HG02885 (cell line): ENCODE measurements around the gene TGFBR2.
"Not testable (repeated sequence)": the region's sequence is repeated elsewhere in the genome, so short reads cannot be mapped to it uniquely, and the experiment has no call there.

ENCODE experiments used
- ATAC-seq: cut with Tn5 transposase; IDR thresholded peaks from one replicate; pipeline ENCODE4 v1.9.1; 2021; ENCODE audit warnings: mild to moderate bottlenecking; ENCODE audit not compliant: unreplicated experiment, poor library complexity

Gene TGFBR2

DNA sequence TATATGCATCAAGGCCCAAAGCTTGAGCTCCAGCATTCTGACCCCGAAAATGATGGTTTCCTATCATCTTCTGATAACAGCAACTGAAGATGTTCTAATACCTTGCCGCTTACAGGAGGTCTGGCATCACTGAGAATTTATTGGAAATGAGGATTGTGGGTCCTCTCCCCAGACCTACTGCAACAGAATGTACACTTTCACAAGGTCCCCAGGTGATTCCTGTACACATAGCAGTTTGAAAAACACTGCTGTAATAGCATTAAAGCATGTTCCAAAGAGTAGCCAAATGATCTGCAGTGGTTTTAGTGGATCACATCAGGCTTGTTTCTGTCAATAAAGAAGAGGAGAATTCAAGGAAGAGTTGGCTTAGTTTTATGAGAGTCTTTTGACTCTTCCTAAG lies 11.3 kb downstream of the TGFBR2 start:
- no peak for ATAC-seq

DNA sequence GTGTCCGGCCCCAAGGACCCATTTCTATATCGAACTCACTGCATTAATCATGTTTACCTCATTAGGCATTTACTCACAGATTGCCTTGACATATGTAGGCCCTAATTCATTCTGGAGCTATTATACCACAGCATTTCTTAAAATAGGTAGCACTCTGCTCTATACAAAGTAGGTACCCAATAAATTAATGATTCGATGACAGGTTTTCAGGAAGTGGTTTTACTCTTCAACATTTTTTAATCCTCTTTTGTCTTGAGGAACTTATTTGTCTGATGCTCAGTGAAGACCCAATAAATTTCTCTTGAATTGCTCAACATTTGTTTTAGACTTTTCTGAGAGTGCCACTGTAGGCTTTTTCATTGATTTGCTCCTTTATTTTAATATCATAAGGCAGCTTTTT lies 12.1 kb downstream of the TGFBR2 start:
- no peak for ATAC-seq

DNA sequence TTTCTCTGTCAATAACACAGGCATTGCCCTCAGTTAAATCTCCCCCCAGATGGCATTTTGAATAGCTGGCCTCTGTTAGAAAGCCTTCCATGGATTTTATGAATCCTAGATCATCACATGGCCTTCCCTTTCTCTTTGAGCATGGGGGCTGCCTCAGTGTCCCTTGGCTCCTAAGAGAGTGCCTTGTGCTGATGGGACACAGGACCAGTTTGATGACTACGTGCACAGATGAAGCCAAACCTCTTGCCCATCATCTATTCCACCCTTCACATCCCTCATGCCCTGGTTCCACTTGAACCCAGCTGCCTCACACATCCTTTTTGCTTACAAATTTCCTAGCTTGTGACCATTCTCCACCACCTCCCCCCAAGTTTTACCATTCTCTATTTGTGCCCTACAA lies 12.9 kb downstream of the TGFBR2 start:
- no peak for ATAC-seq

DNA sequence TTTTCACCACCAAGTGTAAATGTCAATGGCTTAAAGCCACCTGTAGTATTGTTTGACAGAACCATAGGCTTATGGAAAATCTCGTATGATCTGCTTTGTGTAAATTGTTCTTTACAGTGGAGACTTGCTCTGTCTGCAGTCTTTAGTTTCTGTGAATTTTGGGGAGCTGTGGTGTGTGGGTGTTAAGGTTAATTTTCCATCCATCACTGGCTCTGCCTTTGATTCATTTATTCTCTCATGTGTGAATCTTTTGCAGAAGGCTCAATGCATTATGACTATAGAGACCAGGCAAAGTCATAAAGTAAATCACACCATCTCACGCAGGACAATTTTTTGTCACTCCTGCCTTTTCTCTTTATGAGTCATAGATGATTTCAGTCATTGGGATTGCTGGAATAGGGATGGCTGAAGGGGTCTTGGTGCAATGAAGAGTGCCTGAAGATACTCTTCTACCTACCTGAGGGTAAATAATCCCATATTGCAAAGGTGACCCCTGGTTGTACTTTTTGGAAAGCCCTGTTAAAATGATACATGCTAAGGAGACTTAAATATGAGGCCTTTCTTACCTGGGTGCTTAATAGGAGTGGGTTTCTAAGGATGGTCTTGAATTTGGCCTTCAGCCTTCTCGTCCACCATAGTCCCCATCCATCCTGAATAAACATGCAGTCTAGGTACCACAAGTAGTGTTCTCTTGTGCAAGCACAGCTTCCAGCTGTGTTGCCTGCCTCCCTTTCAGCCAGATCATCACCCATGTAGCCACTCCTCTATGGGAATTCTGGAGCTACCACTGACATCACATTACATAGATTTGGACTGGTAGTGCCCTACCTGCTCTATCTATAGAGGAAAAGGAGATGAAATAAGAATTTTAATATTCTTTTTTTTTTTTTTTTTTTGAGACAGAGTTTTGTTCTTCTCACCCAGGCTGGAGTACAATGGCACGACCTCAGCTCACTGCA lies 14.3 kb downstream of the TGFBR2 start:
- ATAC-seq = no peak

DNA sequence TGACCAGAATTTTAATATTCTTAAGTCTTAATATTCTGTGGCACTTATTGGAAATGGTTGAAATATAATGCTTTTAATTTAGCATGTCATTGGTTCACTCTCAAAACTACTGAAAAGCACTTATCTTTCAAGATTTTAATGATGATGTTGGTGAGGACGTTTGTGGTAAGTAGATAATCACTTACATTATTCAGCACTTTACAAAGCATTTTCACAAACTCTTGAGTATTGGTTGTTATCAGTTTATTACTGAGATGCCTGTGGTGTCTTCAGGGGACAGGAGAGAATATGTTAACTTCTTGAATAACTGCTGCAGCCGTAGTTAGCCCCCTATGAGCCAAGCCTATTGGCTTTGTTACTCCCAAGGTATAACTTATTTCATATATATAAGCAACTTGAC lies 15.2 kb downstream of the TGFBR2 start:
- no peak for ATAC-seq

DNA sequence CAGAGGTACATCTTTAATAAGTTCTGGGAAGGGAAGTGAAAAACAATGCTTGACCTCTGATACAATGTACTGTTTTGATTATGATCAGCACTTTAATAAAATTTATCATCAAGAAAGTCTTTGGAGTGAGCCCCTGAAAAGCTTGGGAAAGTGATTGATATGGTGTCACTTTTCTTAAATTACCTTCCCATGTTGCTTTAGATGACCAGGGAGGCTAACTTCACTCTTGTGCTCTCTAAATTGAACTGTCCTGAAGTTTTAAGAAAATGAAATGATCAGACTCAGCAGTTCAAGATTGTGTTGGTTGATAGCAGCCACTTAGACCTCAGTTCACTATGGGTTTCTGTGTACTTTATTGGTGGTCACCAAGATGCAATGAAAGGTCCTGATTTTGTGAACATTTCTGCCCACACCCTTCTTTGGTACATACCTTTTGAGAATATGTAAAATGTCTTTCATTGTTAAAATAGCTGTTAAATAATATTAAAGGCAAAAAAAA lies 15.7 kb downstream of the TGFBR2 start:
- no peak for ATAC-seq

DNA sequence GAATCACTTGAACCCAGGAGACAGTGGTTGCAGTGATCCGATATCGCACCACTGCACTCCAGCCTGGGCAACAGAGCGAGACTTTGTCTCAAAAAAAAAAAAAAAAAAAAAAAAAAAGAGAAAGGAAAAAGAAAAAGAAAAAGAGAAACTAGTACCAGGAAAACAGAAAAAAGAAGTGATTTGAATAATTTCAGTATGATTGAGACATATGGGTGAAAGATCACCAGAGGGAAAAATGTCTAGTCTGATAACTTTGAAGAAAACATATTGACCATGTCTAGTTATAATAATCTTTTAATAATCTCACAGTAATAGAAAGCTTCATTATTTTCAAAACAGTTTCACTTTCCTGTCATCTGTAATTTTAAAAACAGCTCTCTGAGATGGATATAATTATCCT lies 16.4 kb downstream of the TGFBR2 start:
- no peak for ATAC-seq

DNA sequence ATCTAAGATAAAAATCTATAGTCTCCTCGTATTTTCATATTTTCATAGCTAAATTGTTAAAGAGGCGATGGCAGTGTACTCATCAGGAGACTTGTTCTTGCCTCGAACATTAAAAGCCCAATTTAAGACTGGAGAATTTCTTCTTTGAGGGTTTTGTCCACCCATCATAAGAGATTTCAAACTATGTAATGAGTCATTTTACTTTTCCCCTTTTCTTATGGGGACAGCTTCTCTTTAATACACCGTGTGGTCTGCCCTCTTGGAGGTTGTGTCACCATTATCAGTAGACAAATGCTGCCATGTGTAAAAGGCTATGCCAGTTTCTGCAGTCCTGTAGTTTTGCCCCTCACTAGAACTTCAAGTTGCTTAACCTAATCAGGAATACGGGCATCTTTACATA lies 16.9 kb downstream of the TGFBR2 start:
- ATAC-seq = no peak

DNA sequence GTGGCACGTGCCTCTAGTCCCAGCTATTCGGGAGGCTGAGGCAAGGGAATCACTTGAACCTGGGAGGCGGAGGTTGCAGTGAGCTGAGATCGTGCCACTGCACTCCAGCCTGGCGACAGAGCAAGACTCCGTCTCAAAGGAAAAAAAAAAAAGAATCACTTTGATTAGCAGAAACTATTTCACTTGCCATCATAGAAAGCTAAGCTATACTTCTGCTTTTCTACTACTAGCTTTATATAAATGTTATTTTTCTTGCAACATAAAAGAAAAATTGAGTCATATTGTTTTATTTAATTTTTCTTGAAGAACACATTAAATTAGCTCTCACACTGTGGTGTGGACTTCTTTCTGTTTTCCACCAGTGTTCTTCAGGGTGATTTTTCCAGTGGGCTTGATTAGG lies 18.1 kb downstream of the TGFBR2 start:
- ATAC-seq = not testable (repeated sequence)

DNA sequence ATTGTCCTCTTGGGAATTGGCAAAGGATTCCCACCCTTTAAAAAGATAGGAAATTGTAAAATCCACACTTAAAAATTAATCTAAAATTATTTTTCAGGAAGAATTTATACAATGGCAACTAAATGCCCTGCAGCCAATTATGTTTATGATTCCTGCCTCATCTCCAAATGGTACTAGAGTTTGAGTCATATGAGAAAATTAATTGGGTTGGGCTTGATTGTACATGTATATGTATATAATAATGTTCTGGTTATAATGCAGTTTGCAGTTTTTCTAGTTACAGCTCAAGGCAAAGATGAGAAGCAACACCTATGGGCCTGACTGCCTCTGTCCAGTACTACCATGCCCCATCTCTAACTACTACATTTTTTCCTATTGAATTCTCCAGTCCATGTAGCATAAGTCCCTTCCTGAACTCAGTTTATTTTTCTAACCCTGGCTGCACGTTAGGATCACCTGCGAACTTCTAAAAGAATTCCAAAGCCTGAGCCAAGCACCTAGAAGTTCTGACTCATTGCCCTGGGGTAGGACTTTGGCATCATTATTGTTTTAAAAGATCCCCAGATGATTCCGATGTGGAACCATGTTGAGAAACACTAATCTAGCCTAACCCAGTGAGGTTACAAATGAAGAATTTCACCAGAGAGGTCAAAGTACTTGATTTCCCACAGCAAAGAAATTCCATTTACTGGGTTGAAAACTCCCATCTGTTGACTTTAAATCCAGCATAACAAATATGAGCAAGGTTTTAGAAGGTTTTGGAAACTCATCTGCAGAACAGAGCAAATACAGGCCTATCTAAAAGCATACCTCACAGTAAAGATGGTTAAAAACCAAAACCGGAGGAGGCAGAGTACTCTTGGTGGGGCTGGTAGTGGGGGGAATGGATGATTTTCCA lies 19.4 kb downstream of the TGFBR2 start:
- ATAC-seq = no peak

DNA sequence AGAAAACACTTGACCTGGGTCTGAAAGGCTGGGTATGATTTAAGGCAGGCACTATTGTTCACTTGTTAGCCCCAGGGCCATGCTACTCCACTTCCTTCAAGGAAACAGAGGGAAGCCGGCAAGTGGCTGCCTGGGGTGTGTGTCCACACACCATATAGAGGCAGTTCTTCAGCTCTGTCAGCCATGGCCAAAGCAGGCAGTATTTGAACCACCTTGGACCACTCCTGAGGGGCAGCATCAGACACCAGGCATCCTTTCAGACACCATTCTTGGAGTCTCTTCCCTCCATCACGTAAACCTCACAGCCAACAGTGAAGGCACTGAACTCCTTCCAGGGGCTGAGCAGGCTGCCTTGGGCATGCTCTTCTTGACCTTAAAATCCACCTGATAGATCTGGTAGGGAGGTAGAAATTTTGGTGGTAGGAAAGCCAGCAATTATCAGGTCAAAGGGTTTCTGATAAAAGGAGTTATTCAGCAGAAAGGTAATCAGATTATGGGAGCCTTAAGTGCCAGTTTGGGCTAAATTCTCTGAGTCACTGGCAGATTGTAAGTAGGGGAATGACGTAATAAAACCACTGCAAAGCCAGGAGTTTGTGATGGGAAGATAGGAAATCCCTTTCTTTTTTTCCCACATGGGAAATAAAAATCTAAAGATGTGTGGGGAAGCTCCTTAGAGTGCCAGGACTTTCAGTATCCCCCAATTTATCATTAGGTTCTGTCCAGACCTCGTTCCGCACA lies 20.2 kb downstream of the TGFBR2 start:
- ATAC-seq = no peak

DNA sequence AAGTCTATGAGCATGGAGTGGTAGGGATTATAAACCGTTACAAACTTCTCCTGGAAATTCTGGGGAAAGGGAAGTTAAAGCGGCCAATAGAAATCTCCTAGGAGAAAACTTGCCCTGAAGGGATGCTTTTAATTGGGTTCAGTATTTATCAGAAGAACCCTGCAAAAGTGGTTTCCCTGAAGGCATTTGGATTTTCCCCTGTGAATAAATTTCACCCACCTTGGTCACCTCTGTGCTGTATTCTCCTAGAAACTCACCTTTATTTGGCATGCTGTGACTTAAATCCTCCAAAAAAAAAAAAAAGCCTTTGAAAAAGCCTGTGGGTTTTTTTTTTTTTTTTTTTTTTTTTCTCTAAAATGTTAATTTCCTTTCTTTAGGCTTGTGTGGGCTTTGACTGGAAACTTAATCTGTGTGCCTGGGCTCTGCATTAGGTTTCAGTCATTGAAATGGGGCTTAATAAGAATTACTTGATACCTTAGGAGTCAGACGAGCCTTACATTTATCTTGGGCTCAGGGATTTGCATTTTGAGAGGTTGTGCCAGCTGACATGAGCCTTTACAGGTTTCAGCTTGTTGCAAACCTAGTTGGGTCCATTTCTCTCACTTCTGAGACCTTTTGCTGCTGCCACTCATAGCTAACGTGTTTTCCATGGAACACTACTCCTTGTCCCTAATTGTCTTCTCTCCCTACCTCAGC lies 22.0 kb downstream of the TGFBR2 start:
- no peak for ATAC-seq

DNA sequence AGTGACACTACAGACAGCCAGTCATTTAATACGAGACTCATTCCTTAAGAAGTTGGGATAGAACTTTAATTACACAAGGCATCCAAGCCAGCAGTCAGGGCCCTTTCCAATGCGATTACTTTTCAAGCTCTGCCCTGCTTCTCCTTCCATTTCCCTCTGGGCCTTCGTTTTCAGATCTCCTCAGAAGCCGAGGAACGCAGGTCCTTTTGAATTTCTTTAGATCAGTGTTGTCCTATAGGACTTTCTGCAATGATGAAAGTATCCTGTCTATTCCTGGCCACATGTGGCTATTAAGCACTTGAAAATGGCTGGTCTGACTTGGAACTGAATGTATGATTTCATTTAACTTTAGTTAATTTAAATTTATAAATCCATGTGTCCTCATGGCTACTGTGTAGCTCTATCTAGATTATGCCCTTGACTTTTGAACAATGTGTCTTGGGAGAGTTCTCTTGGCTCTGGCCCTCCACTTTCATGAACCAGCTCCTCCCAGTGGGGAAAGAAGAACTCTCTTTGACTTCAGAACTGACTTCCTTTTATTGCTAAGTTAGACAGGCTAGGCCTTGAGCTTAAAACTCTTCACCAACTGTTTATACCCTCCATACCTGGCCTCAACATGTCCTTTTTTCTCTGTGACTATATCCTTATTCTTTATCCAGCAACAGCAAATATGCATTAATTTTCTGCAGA lies 22.6 kb downstream of the TGFBR2 start:
- no peak for ATAC-seq

DNA sequence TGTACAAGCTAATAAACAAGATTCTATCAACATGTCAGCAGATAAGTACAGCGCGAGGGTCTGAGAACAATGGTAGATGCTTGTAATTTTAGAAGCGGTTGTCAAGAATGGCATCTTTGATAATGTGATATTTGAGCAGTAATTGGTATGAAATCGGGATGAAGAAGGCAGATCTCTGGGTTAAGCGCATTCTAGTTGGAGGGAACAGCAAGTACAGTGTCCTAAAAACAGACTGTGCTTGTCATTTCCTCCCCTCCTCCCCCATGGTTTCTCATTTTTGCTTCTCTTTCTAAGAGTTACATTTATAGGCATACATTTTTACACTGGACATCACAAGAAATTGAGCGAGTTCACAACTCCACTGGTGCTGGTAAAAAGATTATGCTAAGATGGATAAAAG lies 23.3 kb downstream of the TGFBR2 start:
- ATAC-seq = no peak

DNA sequence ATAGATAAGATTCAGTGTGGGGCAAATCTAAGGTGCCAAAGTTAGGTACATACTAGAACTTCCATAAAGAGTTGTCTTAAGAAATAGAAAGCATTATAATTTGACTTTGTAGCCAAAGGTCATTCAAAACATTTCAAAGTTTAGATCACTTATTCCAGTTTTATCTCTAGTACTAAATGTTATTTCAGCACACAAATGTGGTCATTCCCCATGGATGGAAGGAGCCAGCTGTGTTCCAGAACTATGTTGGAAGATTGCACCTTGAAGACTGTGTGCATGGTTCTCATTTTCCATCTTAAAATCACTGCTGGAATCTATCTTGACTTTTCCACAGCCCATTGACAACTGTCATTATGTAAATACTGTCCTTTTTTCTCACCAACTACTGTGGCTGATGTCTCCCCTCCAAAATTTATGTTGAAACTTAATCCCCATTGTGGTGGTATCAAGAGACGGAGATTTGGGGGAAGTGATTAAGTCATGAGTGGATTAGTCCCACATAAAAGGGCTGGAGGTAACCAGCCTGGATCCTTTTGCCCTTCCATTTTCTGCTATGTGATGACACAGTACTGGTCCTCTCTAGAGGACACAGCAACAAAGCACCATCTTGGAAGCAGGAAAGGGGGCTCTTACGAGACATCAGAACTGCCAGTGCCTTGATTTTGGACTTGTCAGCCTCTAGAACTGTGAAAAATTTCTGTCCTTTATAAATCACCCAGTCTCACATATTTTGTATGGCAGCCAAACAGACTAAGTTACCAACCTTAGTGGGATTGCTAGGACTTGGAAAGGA lies 24.0 kb downstream of the TGFBR2 start:
- ATAC-seq = no peak

DNA sequence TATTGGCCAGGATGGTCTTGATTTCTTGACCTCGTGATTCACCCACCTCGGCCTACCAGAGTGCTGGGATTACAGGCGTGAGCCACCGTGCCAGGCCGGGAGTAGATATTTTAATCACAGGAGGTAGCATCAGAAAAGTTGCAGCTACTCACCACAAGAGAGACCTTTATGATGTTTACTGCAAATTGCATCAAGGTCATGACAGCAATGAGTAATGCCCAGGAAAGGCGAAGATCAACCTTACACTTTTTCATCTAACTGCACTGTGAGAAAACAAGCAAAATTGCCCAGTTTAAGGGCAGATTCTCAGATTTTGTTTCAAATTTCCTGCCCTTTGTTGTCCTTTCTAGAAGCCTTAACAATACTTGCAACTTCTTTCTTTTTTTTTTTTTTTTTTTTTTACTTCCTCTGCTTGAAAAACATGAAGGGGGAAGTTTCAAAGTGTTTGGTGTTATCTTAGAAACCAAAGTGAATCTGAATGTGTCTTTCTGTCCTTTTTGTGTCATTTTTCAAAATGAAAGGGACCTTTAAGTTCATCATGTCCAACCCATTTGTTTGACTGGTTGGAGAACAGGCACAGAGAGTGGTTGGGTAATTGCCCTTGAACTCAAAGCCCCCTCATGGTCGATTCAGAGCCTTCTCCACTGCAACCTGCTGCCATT lies 25.0 kb downstream of the TGFBR2 start:
- ATAC-seq = peak; percentile 36

DNA sequence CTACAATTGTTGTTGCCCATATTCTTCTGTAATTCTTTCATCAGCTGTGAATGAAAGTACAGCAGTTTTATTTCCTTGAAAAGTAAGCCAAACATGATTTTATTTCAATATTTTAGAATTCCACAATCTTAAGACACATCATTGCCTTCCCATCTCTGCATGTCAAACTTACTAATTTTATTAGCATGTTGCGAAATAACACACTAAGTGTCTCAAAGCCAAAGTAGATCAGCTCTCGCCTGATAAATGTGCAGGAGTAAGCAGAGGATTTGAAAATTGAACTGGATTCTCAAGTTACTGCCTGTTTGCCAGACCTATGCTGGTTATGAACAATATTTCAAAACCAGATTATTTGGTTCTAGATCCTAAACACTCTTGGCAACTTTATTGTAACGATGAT lies 25.7 kb downstream of the TGFBR2 start:
- no peak for ATAC-seq

DNA sequence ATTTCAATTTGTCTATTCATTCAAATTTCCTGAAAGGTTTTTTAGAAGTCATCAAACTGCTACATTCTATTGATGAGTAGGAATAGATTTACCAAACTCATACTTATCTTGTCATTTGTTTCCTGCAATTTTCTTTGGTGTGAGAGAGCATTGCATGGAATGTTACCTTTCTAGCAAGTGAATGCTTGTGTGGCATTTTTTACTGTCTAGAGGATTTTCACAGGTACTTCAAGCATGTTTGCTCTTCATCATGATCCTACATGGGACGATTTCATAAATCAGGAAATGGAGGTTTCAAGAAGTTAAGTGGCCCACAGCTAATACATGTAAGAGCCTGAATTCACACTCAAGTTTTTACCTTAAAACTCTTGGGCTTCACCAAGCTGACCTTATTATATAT lies 26.1 kb downstream of the TGFBR2 start:
- ATAC-seq = no peak
